Mesenchymal stem cell (in vitro differentiated cells and primary cell): Measurements from ENCODE around the gene NOS3.
"Not testable (repeated sequence)": the region's sequence is repeated elsewhere in the genome, so short reads cannot be mapped to it uniquely, and the experiment has no call there.

ENCODE experiments used
- DNase-seq: peaks from one replicate; pipeline ENCODE4 v3.0.0-alpha.2; 2013
- H2AFZ ChIP-seq: one replicate; pipeline ENCODE4 v1.6.1; 2013; ENCODE audit warnings: low read depth, mild to moderate bottlenecking, control low read depth, inconsistent platforms, low read length, moderate library complexity
- H2AK5ac ChIP-seq: 2 replicates; pipeline ENCODE4 v1.6.1; 2013; ENCODE audit warnings: low read length, moderate library complexity, mild to moderate bottlenecking, inconsistent platforms; ENCODE audit not compliant: severe bottlenecking
- H2BK120ac ChIP-seq: one replicate; pipeline ENCODE4 v1.6.1; 2013; ENCODE audit warnings: low read depth, mild to moderate bottlenecking, inconsistent platforms, low read length, moderate library complexity
- H2BK12ac ChIP-seq, 2 experiments: one replicate each; pipeline ENCODE4 v1.6.1; 2013; ENCODE audit warnings: inconsistent platforms in 2 of 2, low read length in 2 of 2, mild to moderate bottlenecking in 2 of 2, moderate library complexity in 2 of 2, control low read depth in 1 of 2
- H2BK15ac ChIP-seq: one replicate; pipeline ENCODE4 v1.6.1; 2013; ENCODE audit warnings: mild to moderate bottlenecking, low read depth, inconsistent platforms; ENCODE audit not compliant: poor library complexity, severe bottlenecking
- H2BK5ac ChIP-seq: 2 replicates; pipeline ENCODE4 v1.6.1; 2013; ENCODE audit warnings: low read depth, mild to moderate bottlenecking, low read length, control low read depth, inconsistent platforms; ENCODE audit not compliant: poor library complexity, severe bottlenecking
- H3K14ac ChIP-seq, 2 experiments: one replicate each; pipeline ENCODE4 v1.6.1; 2013; ENCODE audit warnings: inconsistent platforms in 2 of 2, low read length in 2 of 2, control low read depth in 1 of 2, mild to moderate bottlenecking in 1 of 2, moderate library complexity in 1 of 2
- H3K18ac ChIP-seq, 2 experiments: one replicate each; pipeline ENCODE4 v1.6.1; 2013; ENCODE audit warnings: inconsistent platforms in 2 of 2, low read length in 2 of 2, control low read depth in 1 of 2, low read depth in 1 of 2, mild to moderate bottlenecking in 1 of 2
- H3K23ac ChIP-seq, 2 experiments: one replicate each; pipeline ENCODE4 v1.6.1; 2013; ENCODE audit warnings: inconsistent platforms in 2 of 2, low read length in 2 of 2, mild to moderate bottlenecking in 2 of 2, moderate library complexity in 2 of 2, control low read depth in 1 of 2
- H3K27ac ChIP-seq: 2 replicates; pipeline ENCODE4 v1.5.1; 2013; ENCODE audit warnings: mild to moderate bottlenecking, moderate library complexity, low read length, control low read depth, inconsistent platforms; ENCODE audit not compliant: poor library complexity, severe bottlenecking
- H3K27me3 ChIP-seq, 2 experiments: 2 replicates each; pipeline versions ENCODE4 v1.6.1 to v1.7.0; 2013; ENCODE audit warnings: low read length in 2 of 2, mild to moderate bottlenecking in 2 of 2, moderate library complexity in 2 of 2, control low read depth in 1 of 2, inconsistent platforms in 1 of 2; ENCODE audit not compliant: control insufficient read depth in 1 of 2, insufficient read depth in 1 of 2
- H3K36me3 ChIP-seq, 2 experiments: 2 replicates each; pipeline versions ENCODE4 v1.6.1 to v1.7.0; 2013; ENCODE audit warnings: low read length in 2 of 2, control low read depth in 1 of 2, inconsistent platforms in 1 of 2, low read depth in 1 of 2, mild to moderate bottlenecking in 1 of 2; ENCODE audit not compliant: insufficient read depth in 2 of 2, control insufficient read depth in 1 of 2
- H3K4ac ChIP-seq, 2 experiments: one replicate each; pipeline ENCODE4 v1.6.1; 2013; ENCODE audit warnings: inconsistent platforms in 2 of 2, low read length in 2 of 2, mild to moderate bottlenecking in 2 of 2, moderate library complexity in 2 of 2, control low read depth in 1 of 2, low read depth in 1 of 2
- H3K4me1 ChIP-seq: 2 replicates; pipeline ENCODE4 v1.6.1; 2013; ENCODE audit warnings: low read depth, low read length, control low read depth; ENCODE audit not compliant: control insufficient read depth, insufficient read depth
- H3K4me2 ChIP-seq: 2 replicates; pipeline ENCODE4 v1.6.1; 2013; ENCODE audit warnings: low read length, mild to moderate bottlenecking, inconsistent platforms; ENCODE audit not compliant: poor library complexity, severe bottlenecking
- H3K4me3 ChIP-seq, 2 experiments: 2 replicates each; pipeline versions ENCODE4 v1.5.1 to v1.7.0; 2013; ENCODE audit warnings: low read length in 2 of 2, mild to moderate bottlenecking in 2 of 2, control low read depth in 1 of 2, low read depth in 1 of 2; ENCODE audit not compliant: insufficient read depth in 1 of 2
- H3K79me1 ChIP-seq: replicated peaks from 2 replicates; pipeline ENCODE4 v1.6.1; 2013; ENCODE audit warnings: mild to moderate bottlenecking, control low read depth, low read length, inconsistent platforms; ENCODE audit not compliant: poor library complexity, severe bottlenecking
- H3K9ac ChIP-seq: 2 replicates; pipeline ENCODE4 v1.7.0; 2013; ENCODE audit warnings: mild to moderate bottlenecking, low read length, moderate library complexity
- H3K9me3 ChIP-seq: 2 replicates; pipeline ENCODE4 v1.7.0; 2013; ENCODE audit warnings: mild to moderate bottlenecking, low read length; ENCODE audit not compliant: control insufficient read depth
- H4K8ac ChIP-seq: one replicate; pipeline ENCODE4 v1.6.1; 2013; ENCODE audit warnings: inconsistent platforms, mild to moderate bottlenecking, low read length, moderate library complexity
- H4K91ac ChIP-seq: one replicate; pipeline ENCODE4 v1.6.1; 2013; ENCODE audit warnings: mild to moderate bottlenecking, low read length, inconsistent platforms
- WGBS: methylation state at CpG from one replicate; pipeline ENCODE4 v1.1.7; 2013; ENCODE audit warnings: mixed read lengths; 5-methylcytosine and 5-hydroxymethylcytosine counted together

Gene NOS3

DNA sequence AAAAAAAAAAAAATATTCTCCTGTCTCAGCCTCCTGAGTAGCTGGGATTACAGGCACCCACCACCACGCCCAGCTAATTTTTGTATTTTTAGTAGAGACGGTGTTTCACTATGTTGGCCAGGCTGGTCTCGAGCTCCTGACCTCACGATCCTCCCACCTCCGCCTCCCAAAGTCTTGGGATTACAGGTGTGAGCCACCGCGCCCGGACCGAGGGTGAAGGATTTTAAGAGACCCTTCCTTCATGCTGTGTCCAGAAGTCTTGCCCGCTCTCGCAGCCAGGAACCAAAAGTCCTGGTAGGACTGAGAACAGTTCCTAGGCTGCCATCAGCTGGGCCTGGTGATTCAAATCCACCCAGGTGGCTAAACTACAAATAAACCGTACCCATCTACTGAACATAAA, 20.8 kb downstream of the NOS3 start:
- Histone ChIP-seq H3K27me3 (peaks cover 39 to 43% of the 10 kb centered on the region in 2 experiments), H3K4me1 (peaks cover 21% of the 10 kb centered on the region)
- not testable (repeated sequence) for H3K9me3 ChIP-seq, H3K79me1 ChIP-seq, H3K4me2 ChIP-seq, H3K18ac ChIP-seq, H4K8ac ChIP-seq, H2BK12ac ChIP-seq, H3K4ac ChIP-seq, H2BK5ac ChIP-seq, H2AK5ac ChIP-seq, H3K14ac ChIP-seq, H2AFZ ChIP-seq, H2BK120ac ChIP-seq, H3K27ac ChIP-seq, H3K4me3 ChIP-seq, H2BK15ac ChIP-seq, H3K23ac ChIP-seq, H3K36me3 ChIP-seq, H3K9ac ChIP-seq, H4K91ac ChIP-seq, DNase-seq
- 84% methylated on average over 12 of the region's 12 CpGs for WGBS

DNA sequence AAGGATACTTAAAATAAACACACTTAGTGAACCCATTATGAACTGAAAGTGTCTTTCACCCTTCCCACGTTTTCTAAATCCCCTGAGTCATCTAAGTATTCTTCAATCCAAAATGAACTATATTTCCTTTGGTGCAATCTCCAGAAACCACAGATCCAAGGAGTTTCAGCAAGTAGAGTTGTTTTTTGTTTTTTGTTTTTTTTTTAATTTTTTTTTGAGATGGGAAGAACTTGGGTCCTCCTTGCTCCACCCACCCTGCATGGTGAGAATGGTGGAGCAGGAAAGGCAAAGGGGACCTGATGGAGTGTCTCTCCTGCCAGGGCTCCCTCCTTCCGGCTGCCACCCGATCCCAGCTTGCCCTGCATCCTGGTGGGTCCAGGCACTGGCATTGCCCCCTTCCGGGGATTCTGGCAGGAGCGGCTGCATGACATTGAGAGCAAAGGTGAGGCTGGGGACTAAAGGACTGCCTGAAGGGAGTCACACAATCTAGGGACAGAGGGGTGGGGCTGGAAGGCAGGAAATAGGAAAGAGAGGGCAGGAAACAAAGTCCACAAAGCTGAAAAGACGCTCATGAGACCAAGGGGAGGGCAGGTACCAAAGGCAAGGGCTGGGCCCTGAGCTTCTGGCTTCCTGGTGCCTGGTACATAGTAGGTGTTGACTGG, 21.3 kb downstream of the NOS3 start:
- Histone ChIP-seq H3K4me3 (no peak overlapping the region), H3K27me3 (peaks cover 41 to 44% of the 10 kb centered on the region in 2 experiments), H3K4ac (peak overlapping the region; percentile 42 to 68), H3K14ac (no peak overlapping the region), H3K9me3 (no peaks in the 10 kb centered on the region), H3K79me1 (no peaks in the 10 kb centered on the region), H2AK5ac (no peak overlapping the region), H2AFZ (no peak overlapping the region), H2BK5ac (no peak overlapping the region), H3K4me1 (peaks cover 21% of the 10 kb centered on the region), H3K4me2 (no peak overlapping the region), H4K91ac (peak overlapping the region; percentile 18), H3K27ac (no peak overlapping the region), H3K9ac (no peak overlapping the region), H4K8ac (no peak overlapping the region), H3K23ac (no peak overlapping the region), H2BK15ac (peak overlapping the region; percentile 73), H3K18ac (no peak overlapping the region), H3K36me3 (no peaks in the 10 kb centered on the region), H2BK120ac (no peak overlapping the region), H2BK12ac (peak overlapping the region in 1 of 2 experiments; percentile 47)
- peak; percentile 70 for DNase-seq
- WGBS, result 59% methylated on average over 6 of the region's 6 CpGs

DNA sequence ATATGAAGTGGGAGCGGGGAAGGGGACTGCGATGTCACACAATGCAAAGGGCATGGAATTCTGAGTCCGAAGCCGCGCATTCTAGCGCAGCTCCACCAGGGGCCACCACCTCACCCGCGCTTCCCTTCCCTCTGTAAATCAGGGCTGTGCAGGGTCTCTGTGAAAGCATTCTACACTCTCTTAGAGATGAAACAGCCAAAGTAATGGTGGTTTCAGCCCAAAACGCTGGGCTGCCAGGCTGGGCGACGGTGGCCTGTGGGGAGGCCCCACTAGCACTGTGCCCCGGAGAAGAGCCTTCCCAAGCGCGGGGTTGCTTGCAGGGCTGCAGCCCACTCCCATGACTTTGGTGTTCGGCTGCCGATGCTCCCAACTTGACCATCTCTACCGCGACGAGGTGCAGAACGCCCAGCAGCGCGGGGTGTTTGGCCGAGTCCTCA, 22.1 kb downstream of the NOS3 start:
- 33% methylated on average over 19 of the region's 23 CpGs for WGBS
- no peak overlapping the region for H3K14ac ChIP-seq
- peak overlapping the region in 1 of 2 experiments; percentile 43 for H2BK12ac ChIP-seq

DNA sequence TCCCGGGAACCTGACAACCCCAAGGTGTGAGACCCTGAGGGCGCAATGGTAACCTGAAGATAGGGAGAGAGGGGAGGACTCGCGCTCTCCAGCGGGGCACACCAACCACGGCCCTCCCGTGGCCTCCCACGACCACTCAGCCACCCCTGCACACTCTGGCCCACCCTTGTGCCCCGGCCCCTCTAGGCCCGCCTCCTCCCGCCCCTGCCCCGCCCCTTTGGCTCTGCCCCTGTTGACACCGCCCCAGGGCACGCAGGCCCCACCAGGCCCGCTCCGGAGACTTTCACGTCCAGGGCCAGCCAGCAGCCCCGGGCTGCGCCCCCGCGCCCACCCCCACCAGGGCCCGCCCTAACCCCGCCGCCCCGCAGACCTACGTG, 22.5 kb downstream of the NOS3 start:
- Histone ChIP-seq H3K9ac (no peak overlapping the region), H3K4ac (no peak overlapping the region), H3K23ac (no peak overlapping the region), H3K27ac (no peak overlapping the region), H2BK5ac (no peak overlapping the region), H3K4me2 (no peak overlapping the region), H3K9me3 (no peaks in the 10 kb centered on the region), H2BK15ac (no peak overlapping the region), H3K4me3 (peak overlapping the region in 1 of 2 experiments; percentile 66), H2BK120ac (no peak overlapping the region), H4K8ac (no peak overlapping the region), H3K79me1 (no peaks in the 10 kb centered on the region), H2AFZ (no peak overlapping the region), H3K4me1 (peaks cover 20% of the 10 kb centered on the region), H2BK12ac (peak overlapping the region in 1 of 2 experiments; percentile 43), H4K91ac (no peak overlapping the region), H3K14ac (no peak overlapping the region), H2AK5ac (no peak overlapping the region), H3K27me3 (peaks cover 45 to 46% of the 10 kb centered on the region in 2 experiments), H3K36me3 (no peaks in the 10 kb centered on the region), H3K18ac (peak overlapping the region in 1 of 2 experiments; percentile 18)
- DNase-seq, result no peak
- 60% methylated on average over 19 of the region's 26 CpGs for WGBS

More for the DNA sequence above, 22.1 kb downstream of the NOS3 start:
- H3K4me2 ChIP-seq, result no peak overlapping the region
- no peak overlapping the region for H2BK120ac ChIP-seq
- no peak overlapping the region for H3K9ac ChIP-seq
- no peaks in the 10 kb centered on the region for H3K36me3 ChIP-seq
- peak overlapping the region; percentile 45 for H4K8ac ChIP-seq
- H3K4me1 ChIP-seq, result peaks cover 16% of the 10 kb centered on the region
- peak overlapping the region in 1 of 2 experiments; percentile 18 for H3K18ac ChIP-seq
- no peak overlapping the region for H3K27ac ChIP-seq
- H3K9me3 ChIP-seq, result no peaks in the 10 kb centered on the region
- no peak overlapping the region for H2BK5ac ChIP-seq
- no peak overlapping the region for H4K91ac ChIP-seq
- H3K23ac ChIP-seq, result peak overlapping the region in 1 of 2 experiments; percentile 23
- H3K27me3 ChIP-seq, result peaks cover 44 to 46% of the 10 kb centered on the region in 2 experiments
- H2AK5ac ChIP-seq, result no peak overlapping the region
- no peak overlapping the region for H2BK15ac ChIP-seq
- peak; percentile 49 for DNase-seq
- no peaks in the 10 kb centered on the region for H3K79me1 ChIP-seq
- peak overlapping the region in 1 of 2 experiments; percentile 61 for H3K4me3 ChIP-seq
- H2AFZ ChIP-seq, result peak overlapping the region; percentile 48
- no peak overlapping the region for H3K4ac ChIP-seq
